ENCODE measurements around the gene PRAC1. TPM values are rescaled to one million over a fixed set of nuclear protein-coding genes. Genes with fewer than 3 reads are reported as not detected.

PRAC1 gene
- total RNA-seq (not detected), polyA plus RNA-seq (not detected)
- long read RNA-seq, donor 1, result 0 reads
- long read RNA-seq, donor 2, result 0 reads
- long read RNA-seq, donor 3, result 0 reads

DNA sequence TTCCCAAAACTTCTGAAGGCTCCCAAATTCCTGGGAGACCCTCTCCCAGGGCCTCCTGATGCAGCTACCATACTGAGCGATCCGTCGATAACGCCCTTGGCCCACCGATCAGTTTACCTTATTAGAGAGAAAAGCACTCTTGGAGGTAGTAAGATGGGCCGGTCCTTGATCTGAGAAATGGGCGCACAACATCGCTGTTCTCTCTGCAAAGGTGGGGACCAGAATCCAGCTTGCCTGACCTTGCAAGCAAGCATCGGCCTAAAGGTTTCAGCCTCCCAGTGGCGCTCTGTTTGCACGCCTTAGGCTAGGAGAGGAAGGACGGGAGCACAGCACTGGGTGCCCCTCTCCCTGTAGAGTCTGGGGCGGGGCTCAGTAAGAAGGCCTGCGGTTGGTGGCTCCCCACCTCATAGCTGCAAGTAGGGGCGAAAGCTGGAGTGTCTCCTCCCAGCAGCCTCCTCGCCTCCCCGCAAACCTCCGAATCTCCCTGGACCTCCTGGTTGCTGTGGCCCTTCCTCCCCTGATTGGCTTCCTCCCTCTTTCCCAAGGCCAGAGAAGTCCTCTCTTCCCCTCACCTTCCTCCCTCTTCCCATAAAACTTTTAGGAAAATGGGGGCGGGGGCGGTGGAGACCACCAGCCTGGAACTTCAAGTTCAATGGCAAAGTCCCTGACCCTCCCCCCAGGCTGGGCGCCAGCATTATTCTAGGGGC is at the start of gene PRAC1:
PRAC1 (minus strand) TSS at position 318 of the 707 bp plus-strand sequence; CDS start at position 192, 126 bp downstream.
- intact Hi-C loops (cut with DNase I), result loop anchor here in 6 of 10 donors (5.0 to 10.0 kb wide), 4 partner anchors 70 to 162 kb away; no protein-coding TSS in a partner anchor
- Histone ChIP-seq H3K27me3 (peaks cover 68 to 100% (median 100%) of the 10 kb centered on the region in 7 donors), H3K4me3 (peak within 1 kb of the TSS in 3 of 10 donors; percentile 6 to 16 (median 12)), H3K27ac (no peak within 1 kb of the TSS), H3K9me3 (no peaks in the 10 kb centered on the region), H3K4me1 (peaks cover 0 to 45% (median 31%) of the 10 kb centered on the region in 9 donors), H3K36me3 (no peaks in the 10 kb centered on the region)
- WGBS, 2 donors, result 8% methylated on average over 21 of the region's 21 CpGs
- no peak for DNase-seq
- TF ChIP-seq, protein P1, sequence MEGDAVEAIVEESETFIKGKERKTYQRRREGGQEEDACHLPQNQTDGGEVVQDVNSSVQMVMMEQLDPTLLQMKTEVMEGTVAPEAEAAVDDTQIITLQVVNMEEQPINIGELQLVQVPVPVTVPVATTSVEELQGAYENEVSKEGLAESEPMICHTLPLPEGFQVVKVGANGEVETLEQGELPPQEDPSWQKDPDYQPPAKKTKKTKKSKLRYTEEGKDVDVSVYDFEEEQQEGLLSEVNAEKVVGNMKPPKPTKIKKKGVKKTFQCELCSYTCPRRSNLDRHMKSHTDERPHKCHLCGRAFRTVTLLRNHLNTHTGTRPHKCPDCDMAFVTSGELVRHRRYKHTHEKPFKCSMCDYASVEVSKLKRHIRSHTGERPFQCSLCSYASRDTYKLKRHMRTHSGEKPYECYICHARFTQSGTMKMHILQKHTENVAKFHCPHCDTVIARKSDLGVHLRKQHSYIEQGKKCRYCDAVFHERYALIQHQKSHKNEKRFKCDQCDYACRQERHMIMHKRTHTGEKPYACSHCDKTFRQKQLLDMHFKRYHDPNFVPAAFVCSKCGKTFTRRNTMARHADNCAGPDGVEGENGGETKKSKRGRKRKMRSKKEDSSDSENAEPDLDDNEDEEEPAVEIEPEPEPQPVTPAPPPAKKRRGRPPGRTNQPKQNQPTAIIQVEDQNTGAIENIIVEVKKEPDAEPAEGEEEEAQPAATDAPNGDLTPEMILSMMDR (IDR thresholded peaks at IDR 0.05), result no peak
- no peak for ATAC-seq

DNA sequence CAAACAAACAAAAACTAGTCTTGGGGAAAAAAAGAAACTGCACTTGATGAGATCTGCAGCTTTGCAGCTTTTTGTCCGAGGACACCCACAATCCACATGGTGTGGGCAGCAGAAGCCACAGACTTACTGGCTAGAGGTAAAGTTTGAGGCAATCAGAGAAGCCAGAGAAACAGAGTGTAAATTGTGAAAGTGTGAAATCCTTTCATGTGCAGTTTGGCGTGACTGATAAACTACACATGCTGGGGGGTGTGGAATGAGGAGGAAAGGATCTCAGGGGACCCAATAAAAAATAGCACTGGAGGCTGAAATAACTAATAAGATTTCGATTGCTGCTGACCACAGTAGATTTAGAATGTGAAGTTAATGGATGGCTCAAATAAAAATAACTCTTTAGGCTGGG is 48.6 kb upstream of the PRAC1 start:
- ATAC-seq (no peak), DNase-seq (no peak)
- intact Hi-C loops (cut with DNase I), result no loop called here
- WGBS, 2 donors, result 53 to 54% methylated on average over 3 of the region's 3 CpGs
- Histone ChIP-seq H3K9me3 (peaks cover 0 to 8% (median 0%) of the 10 kb centered on the region in 11 donors), H3K36me3 (no peaks in the 10 kb centered on the region), H3K27ac (no peak overlapping the region), H3K4me1 (no peaks in the 10 kb centered on the region), H3K4me3 (no peak overlapping the region), H3K27me3 (peaks cover 0 to 72% (median 48%) of the 10 kb centered on the region in 7 donors)
- TF ChIP-seq, protein P1 (IDR thresholded peaks at IDR 0.05), result no peak

DNA sequence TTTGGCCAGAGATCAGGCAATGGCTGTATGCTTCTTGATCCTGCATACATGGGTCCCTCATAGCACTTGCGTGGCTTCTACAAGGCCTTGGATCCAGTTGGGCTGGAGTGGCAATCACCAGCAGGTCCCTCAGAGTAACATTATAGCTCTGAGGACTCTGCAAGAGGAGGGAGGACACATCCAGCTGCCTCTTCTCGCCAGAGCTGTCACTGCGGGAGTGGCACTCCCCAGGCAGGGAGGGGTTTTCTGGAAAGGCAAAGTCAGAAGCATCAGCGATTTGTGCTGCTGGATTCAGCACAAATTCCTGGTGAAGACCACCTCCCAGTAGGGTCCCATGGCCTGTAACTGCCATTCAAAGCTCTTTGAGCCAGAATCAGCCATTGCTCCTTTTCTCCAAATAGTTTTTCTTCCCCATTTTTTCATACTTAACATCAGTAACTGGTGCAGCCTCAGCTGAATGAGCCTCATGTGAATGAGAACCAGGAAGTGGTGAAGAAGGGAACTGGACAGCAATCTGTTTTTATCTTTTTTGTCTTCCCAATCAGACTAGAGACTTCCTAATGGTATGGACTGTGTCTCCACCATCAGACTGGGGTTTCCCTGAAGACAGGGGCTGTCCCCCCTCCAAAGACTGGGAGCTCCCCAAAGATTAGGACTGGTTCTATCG is 46.8 kb upstream of the PRAC1 start:
- H3K4me1 ChIP-seq, result no peaks in the 10 kb centered on the region
- TF ChIP-seq, protein P1 (IDR thresholded peaks at IDR 0.05), result no peak
- DNase-seq (no peak), ATAC-seq (no peak)
- no peaks in the 10 kb centered on the region for H3K36me3 ChIP-seq
- 82 to 85% methylated on average over 5 of the region's 5 CpGs for WGBS, 2 donors
- no peak overlapping the region for H3K4me3 ChIP-seq
- no peak overlapping the region for H3K27ac ChIP-seq
- intact Hi-C loops (cut with DNase I), result no loop called here
- H3K27me3 ChIP-seq, result peaks cover 0 to 72% (median 56%) of the 10 kb centered on the region in 7 donors
- no peaks in the 10 kb centered on the region for H3K9me3 ChIP-seq

DNA sequence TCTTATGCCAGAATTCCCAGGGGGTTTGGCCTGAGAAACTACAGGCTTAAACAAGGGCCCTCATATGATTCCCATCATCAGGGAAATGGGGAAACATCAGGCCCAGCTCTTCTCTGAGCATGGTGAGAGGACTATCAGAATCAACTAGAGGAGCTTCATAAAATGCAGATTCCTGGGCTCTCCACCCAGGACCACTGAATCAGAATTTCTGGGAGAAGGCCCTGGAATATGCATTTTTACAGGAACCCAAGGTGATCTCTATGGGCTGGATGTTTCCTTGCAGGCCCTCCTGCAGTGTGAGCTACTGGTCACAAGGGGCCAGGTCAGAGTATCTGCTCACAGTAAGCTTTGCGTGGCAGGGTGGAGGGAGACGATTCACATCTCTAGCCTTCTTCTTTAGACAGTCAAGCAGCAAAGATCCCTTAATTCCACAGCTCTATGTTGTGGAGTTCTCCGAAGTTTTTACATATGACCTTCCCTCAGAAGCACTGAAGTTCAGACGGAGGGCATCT is 45.0 kb upstream of the PRAC1 start:
- peaks cover 0 to 81% (median 63%) of the 10 kb centered on the region in 7 donors for H3K27me3 ChIP-seq
- WGBS, 2 donors, result 70 to 79% methylated on average over 4 of the region's 4 CpGs

More for the DNA sequence above, 45.0 kb upstream of the PRAC1 start:
- DNase-seq (no peak), ATAC-seq (no peak)
- Histone ChIP-seq H3K36me3 (no peaks in the 10 kb centered on the region), H3K4me3 (no peak overlapping the region), H3K9me3 (no peaks in the 10 kb centered on the region), H3K4me1 (no peaks in the 10 kb centered on the region), H3K27ac (no peak overlapping the region)
- TF ChIP-seq, protein P1 (IDR thresholded peaks at IDR 0.05), result no peak
- intact Hi-C loops (cut with DNase I), result no loop called here
